GM23338 (cell line): ENCODE results near the gene COL9A1. TPM values are rescaled to one million over a fixed set of nuclear protein-coding genes. Genes with fewer than 3 reads are reported as not detected.
"Not testable (repeated sequence)": the region's sequence is repeated elsewhere in the genome, so short reads cannot be mapped to it uniquely, and the experiment has no call there.

Experiments
- ATAC-seq: fragments of 200-7000 bp; cut with Tn5 transposase; 3 replicates; pipeline ENCODE4 v1.9.1; 2020
- DNase-seq: peaks from one replicate; pipeline ENCODE4 v3.0.0-alpha.2; 2015; ENCODE audit warnings: low spot score
- H2AFZ ChIP-seq: fragments of 200-600 bp; sonication (generic); 2 replicates; pipeline ENCODE4 v1.8.0; 2016; ENCODE audit warnings: antibody characterized with exemption, mild to moderate bottlenecking, moderate library complexity
- H3F3A ChIP-seq: fragments of 200-600 bp; sonication (generic); replicated peaks from 2 replicates; pipeline ENCODE4 v1.8.0; 2017; ENCODE audit warnings: antibody characterized with exemption, mixed run types, low read depth
- H3K27ac ChIP-seq: fragments of 200-600 bp; sonication (generic); 2 replicates; pipeline ENCODE4 v1.6.1; 2016; ENCODE audit warnings: low read depth
- H3K27me3 ChIP-seq: fragments of 200-600 bp; sonication (generic); 2 replicates; pipeline ENCODE4 v1.8.0; 2016; ENCODE audit warnings: mild to moderate bottlenecking, mixed run types, moderate library complexity; ENCODE audit not compliant: insufficient read depth
- H3K36me3 ChIP-seq: fragments of 200-600 bp; sonication (generic); 2 replicates; pipeline ENCODE4 v1.8.0; 2016; ENCODE audit warnings: mild to moderate bottlenecking; ENCODE audit not compliant: insufficient read depth
- H3K4me1 ChIP-seq: fragments of 200-600 bp; sonication (generic); 2 replicates; pipeline ENCODE4 v1.8.0; 2016; ENCODE audit warnings: mild to moderate bottlenecking, moderate library complexity; ENCODE audit not compliant: insufficient read depth
- H3K4me2 ChIP-seq: fragments of 200-600 bp; sonication (generic); 2 replicates; pipeline ENCODE4 v1.7.1; 2017; ENCODE audit warnings: mixed run types
- H3K4me3 ChIP-seq: fragments of 200-600 bp; sonication (generic); 2 replicates; pipeline ENCODE4 v1.6.1; 2016; ENCODE audit warnings: mixed run types
- H3K79me2 ChIP-seq: fragments of 200-600 bp; sonication (generic); replicated peaks from 2 replicates; pipeline ENCODE4 v1.8.0; 2017; ENCODE audit warnings: mild to moderate bottlenecking; ENCODE audit not compliant: insufficient read depth
- H3K9me2 ChIP-seq: fragments of 200-600 bp; sonication (generic); 2 replicates; pipeline ENCODE4 v1.8.0; 2017; ENCODE audit not compliant: insufficient read depth
- H4K20me1 ChIP-seq: fragments of 200-600 bp; sonication (generic); replicated peaks from 2 replicates; pipeline ENCODE4 v1.8.0; 2017; ENCODE audit warnings: mild to moderate bottlenecking; ENCODE audit not compliant: insufficient read depth
- H3K27ac Mint-ChIP-seq: 2 replicates; pipeline ENCODE4 v1.8.0; 2020; ENCODE audit warnings: inconsistent platforms, mild to moderate bottlenecking, moderate library complexity, mixed read lengths
- H3K27me3 Mint-ChIP-seq: 3 replicates; pipeline ENCODE4 v1.8.0; 2022; ENCODE audit warnings: low read depth, mild to moderate bottlenecking, moderate library complexity, mixed read lengths, inconsistent platforms; ENCODE audit not compliant: insufficient read depth, poor library complexity
- H3K36me3 Mint-ChIP-seq: 3 replicates; pipeline ENCODE4 v1.8.0; 2021; ENCODE audit warnings: low read depth, mild to moderate bottlenecking, inconsistent platforms, moderate library complexity, mixed read lengths
- H3K4me1 Mint-ChIP-seq: 3 replicates; pipeline ENCODE4 v1.8.0; 2020; ENCODE audit warnings: mild to moderate bottlenecking, inconsistent platforms, mixed read lengths
- H3K4me3 Mint-ChIP-seq: 3 replicates; pipeline ENCODE4 v1.8.0; 2021; ENCODE audit warnings: moderate library complexity, mild to moderate bottlenecking, inconsistent platforms, mixed read lengths
- H3K9me3 Mint-ChIP-seq: 3 replicates; pipeline ENCODE4 v1.8.0; 2020; ENCODE audit warnings: moderate library complexity, mild to moderate bottlenecking, inconsistent platforms, mixed read lengths
- CTCF ChIP-seq, 2 experiments: fragments of 200-600 bp in 1 of 2; sonication (generic) in 1 of 2; conservative IDR thresholded peaks; 2 replicates each; pipeline versions ENCODE4 v1.5.1 to v1.6.1; 2016 to 2017; ENCODE audit warnings: antibody characterized with exemption in 2 of 2, low read depth in 2 of 2, mild to moderate bottlenecking in 2 of 2, moderate library complexity in 1 of 2
- EZH2 ChIP-seq: fragments of 200-600 bp; sonication (generic); IDR thresholded peaks from one replicate; pipeline ENCODE4 v1.8.0; 2017; ENCODE audit warnings: antibody characterized with exemption, mild to moderate bottlenecking, low read depth; ENCODE audit not compliant: unreplicated experiment
- JUNB ChIP-seq: IDR thresholded peaks from one replicate; pipeline ENCODE4 v1.6.1; 2016; ENCODE audit warnings: antibody characterized with exemption; ENCODE audit not compliant: unreplicated experiment
- NANOG ChIP-seq: IDR thresholded peaks from 2 replicates; pipeline ENCODE4 v1.6.1; 2016; ENCODE audit warnings: antibody characterized with exemption, borderline replicate concordance
- STAT1 ChIP-seq: IDR thresholded peaks from one replicate; pipeline ENCODE4 v1.6.1; 2016; ENCODE audit warnings: antibody characterized with exemption; ENCODE audit not compliant: unreplicated experiment
- ZNF114 ChIP-seq: fragments of 250-450 bp; sonication (Bioruptor Pico); IDR thresholded peaks from 2 replicates; pipeline ENCODE4 v1.5.0; 2020; ENCODE audit warnings: mild to moderate bottlenecking, moderate library complexity
- polyA plus RNA-seq: library from polyadenylated mRNA; unstranded; fragments of >200 nt; fragmentation: Nextera tagmentation; extraction: Ambion mirVana; gene quantifications from 2 replicates; pipeline ENCODE4 v1.2.1, GENCODE V29; 2016
- total RNA-seq: library from RNA; depleted of rRNA; stranded (reverse); fragments of >200 nt; shearing (Covaris generic); gene quantifications from 2 replicates; pipeline ENCODE4 v1.2.3, GENCODE V29; 2014
- TF ChIP-seq, protein P1 (sequence below): IDR thresholded peaks from one replicate; pipeline ENCODE4 v1.6.1; 2018; ENCODE audit warnings: antibody characterized with exemption; ENCODE audit not compliant: unreplicated experiment
- TF ChIP-seq, protein P2 (sequence below): IDR thresholded peaks from 2 replicates; pipeline ENCODE4 v1.6.1; 2016; ENCODE audit warnings: antibody characterized with exemption
- TF ChIP-seq, protein P3 (sequence below): fragments of 250-450 bp; sonication (Bioruptor Pico); IDR thresholded peaks from 2 replicates; pipeline ENCODE4 v1.5.0; 2020; ENCODE audit warnings: mild to moderate bottlenecking, moderate library complexity

COL9A1 gene
- total and polyA plus RNA-seq, 2 experiments from 2014 or later: 16.0 to 20.3 TPM

DNA sequence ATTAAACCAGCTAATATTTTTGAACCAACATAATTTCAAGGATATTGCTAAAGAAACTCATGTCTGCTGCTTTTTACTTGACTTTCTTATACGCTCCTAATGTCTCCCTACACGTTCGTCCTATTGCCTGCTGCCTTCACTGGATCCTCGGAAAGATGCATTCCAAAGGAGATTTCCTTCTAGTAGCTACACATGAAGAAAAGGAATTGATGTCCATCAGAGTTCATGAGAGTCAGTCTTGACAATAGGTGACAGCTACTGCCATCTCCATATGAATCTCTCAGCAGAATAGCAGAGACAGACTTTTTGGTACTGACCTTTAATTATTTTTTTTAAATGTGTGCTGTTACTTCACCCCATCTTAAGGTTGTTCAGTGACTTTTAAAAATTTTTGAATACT lies 24.2 kb upstream of the COL9A1 start (continued):
- TF ChIP-seq, protein P1, sequence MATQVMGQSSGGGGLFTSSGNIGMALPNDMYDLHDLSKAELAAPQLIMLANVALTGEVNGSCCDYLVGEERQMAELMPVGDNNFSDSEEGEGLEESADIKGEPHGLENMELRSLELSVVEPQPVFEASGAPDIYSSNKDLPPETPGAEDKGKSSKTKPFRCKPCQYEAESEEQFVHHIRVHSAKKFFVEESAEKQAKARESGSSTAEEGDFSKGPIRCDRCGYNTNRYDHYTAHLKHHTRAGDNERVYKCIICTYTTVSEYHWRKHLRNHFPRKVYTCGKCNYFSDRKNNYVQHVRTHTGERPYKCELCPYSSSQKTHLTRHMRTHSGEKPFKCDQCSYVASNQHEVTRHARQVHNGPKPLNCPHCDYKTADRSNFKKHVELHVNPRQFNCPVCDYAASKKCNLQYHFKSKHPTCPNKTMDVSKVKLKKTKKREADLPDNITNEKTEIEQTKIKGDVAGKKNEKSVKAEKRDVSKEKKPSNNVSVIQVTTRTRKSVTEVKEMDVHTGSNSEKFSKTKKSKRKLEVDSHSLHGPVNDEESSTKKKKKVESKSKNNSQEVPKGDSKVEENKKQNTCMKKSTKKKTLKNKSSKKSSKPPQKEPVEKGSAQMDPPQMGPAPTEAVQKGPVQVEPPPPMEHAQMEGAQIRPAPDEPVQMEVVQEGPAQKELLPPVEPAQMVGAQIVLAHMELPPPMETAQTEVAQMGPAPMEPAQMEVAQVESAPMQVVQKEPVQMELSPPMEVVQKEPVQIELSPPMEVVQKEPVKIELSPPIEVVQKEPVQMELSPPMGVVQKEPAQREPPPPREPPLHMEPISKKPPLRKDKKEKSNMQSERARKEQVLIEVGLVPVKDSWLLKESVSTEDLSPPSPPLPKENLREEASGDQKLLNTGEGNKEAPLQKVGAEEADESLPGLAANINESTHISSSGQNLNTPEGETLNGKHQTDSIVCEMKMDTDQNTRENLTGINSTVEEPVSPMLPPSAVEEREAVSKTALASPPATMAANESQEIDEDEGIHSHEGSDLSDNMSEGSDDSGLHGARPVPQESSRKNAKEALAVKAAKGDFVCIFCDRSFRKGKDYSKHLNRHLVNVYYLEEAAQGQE: no peak
- TF ChIP-seq CTCF (conservative IDR thresholded peaks at IDR 0.05; ENCODE audit: low read depth in 2 of 2): no peak

GRCh38 chr6:70325009-70325408 lies 22.1 kb upstream of the COL9A1 start:
- Histone ChIP-seq H2AFZ (no peak overlapping the region), H3F3A (no peaks in the 10 kb centered on the region), H3K36me3 (0 out of 2 replicates have a peak, but pooled peaks cover 3% of the 10 kb centered on the region), H3K4me3 (no peak overlapping the region), H3K9me2 (no peaks in the 10 kb centered on the region), H3K79me2 (no peaks in the 10 kb centered on the region), H3K4me2 (no peak overlapping the region), H3K4me1 (no peaks in the 10 kb centered on the region), H3K27ac (no peak overlapping the region), H3K27me3 (no peaks in the 10 kb centered on the region), H4K20me1 (no peaks in the 10 kb centered on the region)
- DNase-seq: no peak
- no peak overlapping the region for H3K27ac Mint-ChIP-seq
- H3K4me3 Mint-ChIP-seq: no peak overlapping the region
- no peaks in the 10 kb centered on the region for H3K27me3 Mint-ChIP-seq
- H3K4me1 Mint-ChIP-seq: peaks cover 2% of the 10 kb centered on the region; the same call in 2 of the 3 replicates
- H3K9me3 Mint-ChIP-seq: no peaks in the 10 kb centered on the region
- H3K36me3 Mint-ChIP-seq: no peaks in the 10 kb centered on the region
- no peak for TF ChIP-seq ZNF114
- TF ChIP-seq, protein P2, sequence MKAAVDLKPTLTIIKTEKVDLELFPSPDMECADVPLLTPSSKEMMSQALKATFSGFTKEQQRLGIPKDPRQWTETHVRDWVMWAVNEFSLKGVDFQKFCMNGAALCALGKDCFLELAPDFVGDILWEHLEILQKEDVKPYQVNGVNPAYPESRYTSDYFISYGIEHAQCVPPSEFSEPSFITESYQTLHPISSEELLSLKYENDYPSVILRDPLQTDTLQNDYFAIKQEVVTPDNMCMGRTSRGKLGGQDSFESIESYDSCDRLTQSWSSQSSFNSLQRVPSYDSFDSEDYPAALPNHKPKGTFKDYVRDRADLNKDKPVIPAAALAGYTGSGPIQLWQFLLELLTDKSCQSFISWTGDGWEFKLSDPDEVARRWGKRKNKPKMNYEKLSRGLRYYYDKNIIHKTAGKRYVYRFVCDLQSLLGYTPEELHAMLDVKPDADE: no peak
- no peak for TF ChIP-seq NANOG
- no peak for TF ChIP-seq JUNB
- TF ChIP-seq EZH2: no peak
- TF ChIP-seq, protein P3, sequence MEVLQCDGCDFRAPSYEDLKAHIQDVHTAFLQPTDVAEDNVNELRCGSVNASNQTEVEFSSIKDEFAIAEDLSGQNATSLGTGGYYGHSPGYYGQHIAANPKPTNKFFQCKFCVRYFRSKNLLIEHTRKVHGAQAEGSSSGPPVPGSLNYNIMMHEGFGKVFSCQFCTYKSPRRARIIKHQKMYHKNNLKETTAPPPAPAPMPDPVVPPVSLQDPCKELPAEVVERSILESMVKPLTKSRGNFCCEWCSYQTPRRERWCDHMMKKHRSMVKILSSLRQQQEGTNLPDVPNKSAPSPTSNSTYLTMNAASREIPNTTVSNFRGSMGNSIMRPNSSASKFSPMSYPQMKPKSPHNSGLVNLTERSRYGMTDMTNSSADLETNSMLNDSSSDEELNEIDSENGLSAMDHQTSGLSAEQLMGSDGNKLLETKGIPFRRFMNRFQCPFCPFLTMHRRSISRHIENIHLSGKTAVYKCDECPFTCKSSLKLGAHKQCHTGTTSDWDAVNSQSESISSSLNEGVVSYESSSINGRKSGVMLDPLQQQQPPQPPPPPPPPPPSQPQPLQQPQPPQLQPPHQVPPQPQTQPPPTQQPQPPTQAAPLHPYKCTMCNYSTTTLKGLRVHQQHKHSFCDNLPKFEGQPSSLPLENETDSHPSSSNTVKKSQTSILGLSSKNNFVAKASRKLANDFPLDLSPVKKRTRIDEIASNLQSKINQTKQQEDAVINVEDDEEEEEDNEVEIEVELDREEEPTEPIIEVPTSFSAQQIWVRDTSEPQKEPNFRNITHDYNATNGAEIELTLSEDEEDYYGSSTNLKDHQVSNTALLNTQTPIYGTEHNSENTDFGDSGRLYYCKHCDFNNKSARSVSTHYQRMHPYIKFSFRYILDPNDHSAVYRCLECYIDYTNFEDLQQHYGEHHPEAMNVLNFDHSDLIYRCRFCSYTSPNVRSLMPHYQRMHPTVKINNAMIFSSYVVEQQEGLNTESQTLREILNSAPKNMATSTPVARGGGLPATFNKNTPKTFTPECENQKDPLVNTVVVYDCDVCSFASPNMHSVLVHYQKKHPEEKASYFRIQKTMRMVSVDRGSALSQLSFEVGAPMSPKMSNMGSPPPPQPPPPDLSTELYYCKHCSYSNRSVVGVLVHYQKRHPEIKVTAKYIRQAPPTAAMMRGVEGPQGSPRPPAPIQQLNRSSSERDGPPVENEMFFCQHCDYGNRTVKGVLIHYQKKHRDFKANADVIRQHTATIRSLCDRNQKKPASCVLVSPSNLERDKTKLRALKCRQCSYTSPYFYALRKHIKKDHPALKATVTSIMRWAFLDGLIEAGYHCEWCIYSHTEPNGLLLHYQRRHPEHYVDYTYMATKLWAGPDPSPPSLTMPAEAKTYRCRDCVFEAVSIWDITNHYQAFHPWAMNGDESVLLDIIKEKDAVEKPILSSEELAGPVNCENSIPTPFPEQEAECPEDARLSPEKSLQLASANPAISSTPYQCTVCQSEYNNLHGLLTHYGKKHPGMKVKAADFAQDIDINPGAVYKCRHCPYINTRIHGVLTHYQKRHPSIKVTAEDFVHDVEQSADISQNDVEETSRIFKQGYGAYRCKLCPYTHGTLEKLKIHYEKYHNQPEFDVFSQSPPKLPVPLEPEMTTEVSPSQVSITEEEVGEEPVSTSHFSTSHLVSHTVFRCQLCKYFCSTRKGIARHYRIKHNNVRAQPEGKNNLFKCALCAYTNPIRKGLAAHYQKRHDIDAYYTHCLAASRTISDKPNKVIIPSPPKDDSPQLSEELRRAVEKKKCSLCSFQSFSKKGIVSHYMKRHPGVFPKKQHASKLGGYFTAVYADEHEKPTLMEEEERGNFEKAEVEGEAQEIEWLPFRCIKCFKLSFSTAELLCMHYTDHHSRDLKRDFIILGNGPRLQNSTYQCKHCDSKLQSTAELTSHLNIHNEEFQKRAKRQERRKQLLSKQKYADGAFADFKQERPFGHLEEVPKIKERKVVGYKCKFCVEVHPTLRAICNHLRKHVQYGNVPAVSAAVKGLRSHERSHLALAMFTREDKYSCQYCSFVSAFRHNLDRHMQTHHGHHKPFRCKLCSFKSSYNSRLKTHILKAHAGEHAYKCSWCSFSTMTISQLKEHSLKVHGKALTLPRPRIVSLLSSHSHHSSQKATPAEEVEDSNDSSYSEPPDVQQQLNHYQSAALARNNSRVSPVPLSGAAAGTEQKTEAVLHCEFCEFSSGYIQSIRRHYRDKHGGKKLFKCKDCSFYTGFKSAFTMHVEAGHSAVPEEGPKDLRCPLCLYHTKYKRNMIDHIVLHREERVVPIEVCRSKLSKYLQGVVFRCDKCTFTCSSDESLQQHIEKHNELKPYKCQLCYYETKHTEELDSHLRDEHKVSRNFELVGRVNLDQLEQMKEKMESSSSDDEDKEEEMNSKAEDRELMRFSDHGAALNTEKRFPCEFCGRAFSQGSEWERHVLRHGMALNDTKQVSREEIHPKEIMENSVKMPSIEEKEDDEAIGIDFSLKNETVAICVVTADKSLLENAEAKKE: no peak
- no peak for TF ChIP-seq STAT1
- no peak for ATAC-seq

DNA sequence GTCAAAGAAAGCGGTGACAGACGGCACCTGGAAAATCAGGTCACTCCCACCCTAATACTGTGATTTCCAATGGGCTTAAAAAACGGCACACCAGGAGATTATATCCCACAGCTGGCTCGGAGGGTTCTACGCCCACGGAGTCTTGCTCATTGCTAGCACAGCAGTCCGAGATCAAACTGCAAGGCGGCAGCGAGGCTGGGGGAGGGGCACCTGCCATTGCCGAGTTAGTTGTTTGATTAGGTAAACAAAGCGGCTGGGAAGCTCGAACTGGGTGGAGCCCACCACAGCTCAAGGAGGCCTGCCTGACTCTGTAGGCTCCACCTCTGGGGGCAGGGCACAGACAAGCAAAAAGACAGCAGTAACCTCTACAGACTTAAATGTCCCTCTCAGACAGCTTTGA lies 14.9 kb upstream of the COL9A1 start:
- not testable (repeated sequence) for H3K4me3 ChIP-seq, H4K20me1 ChIP-seq, H3K4me2 ChIP-seq, H3K4me1 Mint-ChIP-seq, H3K27me3 ChIP-seq, H3F3A ChIP-seq, H2AFZ ChIP-seq, DNase-seq, H3K27me3 Mint-ChIP-seq, ATAC-seq, H3K4me3 Mint-ChIP-seq, H3K27ac ChIP-seq, H3K9me2 ChIP-seq, H3K79me2 ChIP-seq, H3K4me1 ChIP-seq, H3K27ac Mint-ChIP-seq, H3K36me3 ChIP-seq
- peaks cover 15% of the 10 kb centered on the region; the same call in 2 of the 3 replicates for H3K36me3 Mint-ChIP-seq
- H3K9me3 Mint-ChIP-seq: peaks cover 27% of the 10 kb centered on the region
